Large intestine (tissue), 3 donors: ENCODE data around the gene NTNG1. TPM values are rescaled to one million over a fixed set of nuclear protein-coding genes. Genes with fewer than 3 reads are reported as not detected.
"Not testable (repeated sequence)": the region's sequence is repeated elsewhere in the genome, so short reads cannot be mapped to it uniquely, and the experiment has no call there.

ENCODE experiments used
- DNase-seq, 2 donors: peaks; one replicate each; pipeline versions ENCODE4 v3.0.0 to v3.0.0-alpha.2; 2013
- H3K27ac ChIP-seq: one replicate; pipeline ENCODE4 v1.5.1; 2013; ENCODE audit warnings: low read length
- H3K27me3 ChIP-seq: 2 replicates; pipeline ENCODE4 v1.6.1; 2013; ENCODE audit warnings: low read length; ENCODE audit not compliant: control insufficient read depth, insufficient read depth
- H3K36me3 ChIP-seq: 2 replicates; pipeline ENCODE4 v1.6.1; 2013; ENCODE audit warnings: low read length; ENCODE audit not compliant: control insufficient read depth, insufficient read depth
- H3K4me1 ChIP-seq: one replicate; pipeline ENCODE4 v1.6.1; 2013; ENCODE audit warnings: low read length; ENCODE audit not compliant: control insufficient read depth, insufficient read depth
- H3K4me3 ChIP-seq: one replicate; pipeline ENCODE4 v1.5.1; 2013; ENCODE audit warnings: low read length
- H3K9me3 ChIP-seq: one replicate; pipeline ENCODE4 v1.6.1; 2013; ENCODE audit warnings: mild to moderate bottlenecking, low read depth, low read length, moderate library complexity; ENCODE audit not compliant: control insufficient read depth
- WGBS: methylation state at CpG from one replicate; pipeline ENCODE4 v1.1.5; 2013; ENCODE audit warnings: low lambda C conversion rate; ENCODE audit not compliant: insufficient coverage; 5-methylcytosine and 5-hydroxymethylcytosine counted together
- polyA plus RNA-seq: library from polyadenylated mRNA; unstranded; fragments of 120-200 nt; gene quantifications from one replicate; pipeline ENCODE4 v1.2.1, GENCODE V29; 2013

Gene NTNG1
- polyA plus RNA-seq, 1 donor, result 4.9 TPM

- WGBS, result 95% methylated on average over 4 of the region's 9 CpGs
- H3K9me3 ChIP-seq, H3K4me3 ChIP-seq, H3K27ac ChIP-seq, DNase-seq, H3K27me3 ChIP-seq, H3K36me3 ChIP-seq, H3K4me1 ChIP-seq: not testable (repeated sequence)
Measured at GRCh38 chr1:107164901-107165300, 24.1 kb downstream of the NTNG1 start.

GRCh38 chr1:107169615-107170014 lies 28.8 kb downstream of the NTNG1 start:
- Histone ChIP-seq H3K27ac (no peak overlapping the region), H3K27me3 (no peaks in the 10 kb centered on the region), H3K36me3 (no peaks in the 10 kb centered on the region), H3K4me1 (no peaks in the 10 kb centered on the region), H3K9me3 (no peaks in the 10 kb centered on the region), H3K4me3 (no peak overlapping the region)
- DNase-seq, result no peak
- 100% methylated on average over 1 of the region's 3 CpGs for WGBS

GRCh38 chr1:107171333-107171732 lies 30.5 kb downstream of the NTNG1 start:
- no peak overlapping the region for H3K27ac ChIP-seq
- H3K4me3 ChIP-seq, result no peak overlapping the region
- DNase-seq, result no peak
- WGBS, result 83% methylated on average over 2 of the region's 5 CpGs
- no peaks in the 10 kb centered on the region for H3K27me3 ChIP-seq
- no peaks in the 10 kb centered on the region for H3K36me3 ChIP-seq
- no peaks in the 10 kb centered on the region for H3K9me3 ChIP-seq
- H3K4me1 ChIP-seq, result no peaks in the 10 kb centered on the region

GRCh38 chr1:107172450-107173170 lies 31.8 kb downstream of the NTNG1 start:
- Histone ChIP-seq H3K27ac (no peak overlapping the region), H3K4me3 (no peak overlapping the region), H3K36me3 (no peaks in the 10 kb centered on the region), H3K9me3 (no peaks in the 10 kb centered on the region), H3K27me3 (no peaks in the 10 kb centered on the region), H3K4me1 (no peaks in the 10 kb centered on the region)
- 89% methylated on average over 4 of the region's 5 CpGs for WGBS
- DNase-seq, result no peak

GRCh38 chr1:107175102-107175909 lies 34.5 kb downstream of the NTNG1 start:
- no peak for DNase-seq
- WGBS, result no CpG with 5 or more reads among the region's 1 CpG
- H3K4me3 ChIP-seq, result no peak overlapping the region

GRCh38 chr1:107181253-107181969 lies 40.6 kb downstream of the NTNG1 start:
- 25% methylated on average over 2 of the region's 5 CpGs for WGBS
- H3K4me1 ChIP-seq, result no peaks in the 10 kb centered on the region
- no peaks in the 10 kb centered on the region for H3K27me3 ChIP-seq
- no peaks in the 10 kb centered on the region for H3K9me3 ChIP-seq
- no peaks in the 10 kb centered on the region for H3K36me3 ChIP-seq
- H3K27ac ChIP-seq, result no peak overlapping the region
- no peak for DNase-seq
- H3K4me3 ChIP-seq, result no peak overlapping the region

More at GRCh38 chr1:107175102-107175909, 34.5 kb downstream of the NTNG1 start:
- H3K4me1 ChIP-seq, result no peaks in the 10 kb centered on the region
- H3K36me3 ChIP-seq, result no peaks in the 10 kb centered on the region
- no peaks in the 10 kb centered on the region for H3K9me3 ChIP-seq
- H3K27me3 ChIP-seq, result no peaks in the 10 kb centered on the region
- no peak overlapping the region for H3K27ac ChIP-seq

- Histone ChIP-seq H3K27ac (no peak overlapping the region), H3K27me3 (no peaks in the 10 kb centered on the region), H3K4me1 (no peaks in the 10 kb centered on the region), H3K9me3 (no peaks in the 10 kb centered on the region), H3K36me3 (no peaks in the 10 kb centered on the region), H3K4me3 (no peak overlapping the region)
- 50% methylated on average over 3 of the region's 4 CpGs for WGBS
- DNase-seq, result no peak
Measured at GRCh38 chr1:107183011-107183410, 42.2 kb downstream of the NTNG1 start.

- no CpG with 5 or more reads among the region's 2 CpGs for WGBS
- Histone ChIP-seq H3K27ac (no peak overlapping the region), H3K36me3 (no peaks in the 10 kb centered on the region), H3K27me3 (no peaks in the 10 kb centered on the region), H3K9me3 (no peaks in the 10 kb centered on the region), H3K4me3 (no peak overlapping the region), H3K4me1 (no peaks in the 10 kb centered on the region)
- no peak for DNase-seq
Measured at GRCh38 chr1:107184888-107185287, 44.0 kb downstream of the NTNG1 start.

- no peak for DNase-seq
- H3K27ac ChIP-seq, result no peak overlapping the region
- H3K27me3 ChIP-seq, result no peaks in the 10 kb centered on the region
- no peaks in the 10 kb centered on the region for H3K36me3 ChIP-seq
- no peaks in the 10 kb centered on the region for H3K4me1 ChIP-seq
- no CpG with 5 or more reads among the region's 3 CpGs for WGBS
- H3K4me3 ChIP-seq, result no peak overlapping the region
- H3K9me3 ChIP-seq, result no peaks in the 10 kb centered on the region
Measured at GRCh38 chr1:107187399-107187798, 46.6 kb downstream of the NTNG1 start.

GRCh38 chr1:107188160-107188559 lies 47.3 kb downstream of the NTNG1 start:
- WGBS, result no CpG with 5 or more reads among the region's 3 CpGs

More at GRCh38 chr1:107188160-107188559, 47.3 kb downstream of the NTNG1 start:
- no peak overlapping the region for H3K4me3 ChIP-seq
- no peak for DNase-seq
- H3K4me1 ChIP-seq, result no peaks in the 10 kb centered on the region
- no peaks in the 10 kb centered on the region for H3K36me3 ChIP-seq
- no peak overlapping the region for H3K27ac ChIP-seq
- no peaks in the 10 kb centered on the region for H3K27me3 ChIP-seq
- no peaks in the 10 kb centered on the region for H3K9me3 ChIP-seq
